Activated T-helper 1 cell treated with Interleukin-2 at 50 U/mL for 16 hours (primary cell): Measurements from ENCODE around the gene GCH1.
"Not testable (repeated sequence)": the region's sequence is repeated elsewhere in the genome, so short reads cannot be mapped to it uniquely, and the experiment has no call there.

ENCODE experiments used
- DNase-seq: peaks from one replicate; pipeline ENCODE4 v3.0.0-alpha.2; 2020; ENCODE audit warnings: low read depth

Gene GCH1, protein sequence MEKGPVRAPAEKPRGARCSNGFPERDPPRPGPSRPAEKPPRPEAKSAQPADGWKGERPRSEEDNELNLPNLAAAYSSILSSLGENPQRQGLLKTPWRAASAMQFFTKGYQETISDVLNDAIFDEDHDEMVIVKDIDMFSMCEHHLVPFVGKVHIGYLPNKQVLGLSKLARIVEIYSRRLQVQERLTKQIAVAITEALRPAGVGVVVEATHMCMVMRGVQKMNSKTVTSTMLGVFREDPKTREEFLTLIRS

DNA sequence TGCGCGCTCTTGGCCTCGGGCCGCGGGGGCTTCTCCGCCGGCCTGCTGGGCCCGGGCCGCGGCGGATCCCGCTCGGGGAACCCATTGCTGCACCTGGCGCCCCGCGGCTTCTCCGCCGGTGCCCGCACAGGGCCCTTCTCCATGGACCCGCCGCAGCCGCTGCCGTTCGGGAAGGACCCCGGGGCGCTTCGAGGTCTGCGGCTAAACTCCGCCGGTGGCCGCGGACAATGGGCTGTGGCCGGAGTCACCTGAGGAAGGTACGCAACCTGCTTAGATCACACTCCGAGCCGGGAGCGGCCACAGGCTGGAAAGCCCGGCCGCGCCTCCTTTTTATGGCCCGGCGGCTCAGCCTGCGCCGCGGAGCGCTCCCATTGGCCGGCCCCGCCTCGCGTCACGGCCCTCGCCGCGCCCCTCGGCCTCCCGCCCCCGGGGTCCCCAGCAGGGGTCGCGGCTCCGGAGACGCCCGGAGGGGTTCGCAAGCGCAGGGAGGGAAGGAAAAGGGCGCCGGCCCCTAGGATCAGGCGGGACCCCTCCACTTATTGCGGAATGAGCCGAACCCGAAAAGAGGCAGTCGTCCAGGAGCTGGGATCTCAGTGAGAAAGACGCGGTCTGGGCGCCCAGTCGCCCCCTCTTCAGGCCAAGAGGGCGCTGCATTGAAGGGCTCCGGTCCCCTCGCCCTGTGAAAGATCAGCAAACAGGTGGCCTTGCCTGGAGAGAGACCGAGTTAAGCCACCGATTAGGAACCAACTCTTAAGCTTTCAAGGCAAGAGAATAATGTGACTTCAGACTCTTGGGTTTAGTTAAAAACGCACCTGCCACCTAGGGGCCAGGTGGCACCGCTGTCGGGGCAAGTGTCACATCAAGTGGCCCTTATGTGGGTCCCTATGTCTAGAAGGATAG, at the start of gene GCH1:
TSS of gene GCH1 (minus strand) at position 306 of the 900 bp plus-strand sequence. CDS start at position 143, 163 bp downstream.
- DNase-seq, result peak; percentile 65

DNA sequence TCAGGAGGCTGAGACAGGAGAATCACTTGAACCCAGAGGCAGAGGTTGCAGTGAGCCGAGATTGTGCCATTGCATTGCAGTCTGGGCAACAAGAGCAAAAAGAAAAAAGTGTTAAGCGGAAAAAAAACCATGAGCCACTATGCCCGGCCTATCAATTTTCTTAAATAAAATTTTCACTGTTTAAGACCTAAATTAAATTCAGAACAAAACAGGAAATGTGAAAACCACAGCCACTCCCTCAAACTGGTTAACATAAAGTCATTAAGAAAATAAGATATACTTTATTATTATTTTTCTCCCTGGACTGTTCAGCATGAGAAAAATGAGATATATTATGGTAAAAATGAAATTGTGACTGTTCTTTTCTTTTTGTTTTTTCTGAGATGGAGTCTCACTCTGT, 44.6 kb upstream of the GCH1 start:
- no peak for DNase-seq

DNA sequence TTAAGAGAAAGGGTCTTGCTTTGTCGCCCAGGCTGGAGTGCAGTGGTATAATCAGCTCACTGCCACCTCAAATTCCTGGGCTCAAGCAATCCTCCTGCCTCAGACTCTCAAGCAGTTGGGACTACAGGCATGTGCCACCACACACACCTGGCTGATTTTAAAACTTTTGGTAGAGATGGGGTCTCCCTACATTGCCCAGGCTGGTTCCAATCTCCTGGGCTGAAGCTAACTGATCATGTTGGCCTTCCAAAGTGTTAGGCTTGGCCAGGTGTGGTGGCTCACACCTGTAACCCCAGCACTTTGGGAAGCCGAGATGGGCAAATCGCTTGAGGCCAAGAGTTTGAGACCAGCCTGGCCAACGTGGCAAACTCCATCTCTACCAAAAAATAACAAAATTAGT, 43.9 kb upstream of the GCH1 start:
- DNase-seq, result no peak

DNA sequence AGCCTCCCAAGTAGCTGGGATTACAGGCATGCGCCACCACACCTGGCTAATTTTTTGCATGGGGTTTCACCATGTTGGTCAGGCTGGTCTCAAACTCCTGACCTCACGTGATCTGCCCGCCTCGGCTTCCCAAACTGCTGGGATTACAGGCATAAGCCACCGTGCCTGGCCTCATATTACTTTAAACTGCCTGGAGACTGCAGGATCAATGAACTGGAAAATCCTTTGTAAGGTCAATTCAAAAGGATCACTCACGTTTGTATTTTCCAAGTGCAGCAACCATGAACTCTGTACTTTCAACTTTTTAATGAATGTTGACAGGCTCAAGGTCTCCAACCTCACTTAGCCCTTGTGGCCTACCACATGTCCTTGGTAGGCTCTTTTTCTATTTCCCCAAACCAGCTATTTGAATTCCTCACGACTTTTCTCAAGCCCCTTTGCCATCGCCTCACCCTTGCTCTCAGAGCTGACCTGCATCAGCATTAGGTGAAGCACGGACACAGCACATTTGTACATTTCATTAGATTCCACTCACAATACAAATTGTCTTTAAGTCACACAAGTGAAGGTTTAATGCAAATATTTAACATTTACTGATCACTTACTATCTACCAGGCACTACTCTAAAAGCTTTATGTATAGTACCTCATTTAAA, 42.2 kb upstream of the GCH1 start:
- DNase-seq, result no peak

DNA sequence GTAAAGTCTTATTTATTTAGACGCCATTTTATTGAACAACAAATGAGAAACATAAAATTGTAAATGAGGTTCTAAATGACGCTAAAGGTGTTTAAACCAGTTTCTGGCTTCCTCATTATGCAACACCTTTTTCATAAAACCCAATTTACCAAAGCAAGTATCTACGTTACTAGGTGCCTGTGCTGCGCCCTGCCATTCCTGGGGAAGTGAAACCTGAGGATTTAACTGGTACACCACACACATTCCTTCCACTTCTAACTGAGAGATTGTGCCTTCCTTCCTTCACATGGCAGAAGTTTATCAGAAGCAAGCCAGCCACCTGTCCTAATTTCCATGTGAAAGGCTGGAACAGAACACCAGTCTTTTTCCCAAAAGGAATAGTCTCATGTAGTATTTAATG, 40.3 kb upstream of the GCH1 start:
- DNase-seq, result no peak

DNA sequence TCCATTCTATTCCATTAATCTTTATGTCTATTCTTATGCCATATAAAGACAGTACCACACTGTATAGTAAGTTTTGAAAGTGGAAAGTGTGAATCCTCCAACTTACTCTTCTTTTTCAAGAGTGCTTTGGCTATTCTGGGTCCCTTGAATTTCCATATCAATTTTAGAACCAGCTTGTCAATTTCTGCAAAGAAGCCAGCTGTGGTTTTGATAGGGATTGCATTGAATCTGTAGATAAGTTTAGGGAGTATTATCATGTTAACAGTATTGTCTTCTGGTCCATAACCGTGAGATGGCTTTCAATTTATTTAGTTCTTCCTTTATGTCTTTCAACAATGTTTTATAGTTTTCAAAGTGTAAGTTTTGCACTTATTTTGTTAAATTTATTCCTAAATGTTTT, 34.2 kb upstream of the GCH1 start:
- DNase-seq, result no peak

DNA sequence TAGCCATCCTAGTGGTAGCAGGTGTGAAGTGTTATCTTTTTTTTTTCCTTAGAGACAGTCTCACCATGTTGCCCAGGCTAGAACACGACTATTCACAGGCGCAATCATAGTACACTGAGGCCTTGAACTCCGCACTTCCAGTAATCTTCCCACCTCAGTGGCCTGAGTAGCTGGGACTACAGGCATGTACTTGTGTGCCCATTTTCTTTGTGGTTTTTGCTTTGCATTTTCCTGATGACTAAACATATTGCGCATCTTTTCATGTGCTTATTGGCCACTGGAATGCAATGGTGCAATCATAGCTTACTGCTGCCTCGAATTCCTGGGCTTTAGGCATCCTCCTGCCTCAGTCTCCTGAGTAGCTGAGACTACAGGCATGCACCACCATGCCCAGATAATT, 33.3 kb upstream of the GCH1 start:
- DNase-seq, result no peak

DNA sequence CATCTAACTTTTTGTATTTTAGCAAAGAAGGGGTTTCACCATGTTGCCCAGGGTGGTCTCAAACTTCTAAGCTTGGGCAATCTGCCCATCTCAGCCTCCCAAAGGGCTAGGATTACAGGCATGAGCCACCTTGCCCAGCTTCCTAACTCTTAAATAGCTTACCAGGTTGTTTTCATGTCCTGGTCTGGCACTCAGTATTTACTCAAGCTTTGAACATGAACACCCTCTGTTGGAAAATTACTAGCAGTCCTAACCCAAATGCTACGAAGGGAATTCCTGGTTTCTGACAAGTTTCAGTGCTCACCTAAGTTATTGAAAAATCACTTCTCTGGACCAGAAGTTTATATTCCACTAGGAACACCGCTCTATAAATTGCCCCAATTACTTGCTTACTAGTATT, 32.5 kb upstream of the GCH1 start:
- no peak for DNase-seq

DNA sequence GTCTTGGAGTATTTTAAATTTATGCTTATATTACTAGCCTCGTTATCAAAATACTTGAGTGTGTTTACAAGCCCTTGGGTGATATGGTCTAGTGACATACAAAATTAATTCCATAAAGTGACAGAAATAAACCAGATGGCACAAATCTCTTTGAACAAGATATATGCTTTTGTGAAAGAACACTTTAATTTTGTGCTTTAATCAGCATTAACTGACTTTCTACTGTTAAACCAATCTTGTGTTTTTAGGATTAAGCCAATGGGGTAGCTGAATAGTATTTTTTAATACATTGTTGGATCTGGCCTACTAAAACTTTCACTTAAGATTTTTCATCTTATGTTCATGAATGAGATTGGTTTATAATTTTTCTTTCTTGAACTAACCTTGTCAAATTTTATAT, 30.4 kb upstream of the GCH1 start:
- no peak for DNase-seq

DNA sequence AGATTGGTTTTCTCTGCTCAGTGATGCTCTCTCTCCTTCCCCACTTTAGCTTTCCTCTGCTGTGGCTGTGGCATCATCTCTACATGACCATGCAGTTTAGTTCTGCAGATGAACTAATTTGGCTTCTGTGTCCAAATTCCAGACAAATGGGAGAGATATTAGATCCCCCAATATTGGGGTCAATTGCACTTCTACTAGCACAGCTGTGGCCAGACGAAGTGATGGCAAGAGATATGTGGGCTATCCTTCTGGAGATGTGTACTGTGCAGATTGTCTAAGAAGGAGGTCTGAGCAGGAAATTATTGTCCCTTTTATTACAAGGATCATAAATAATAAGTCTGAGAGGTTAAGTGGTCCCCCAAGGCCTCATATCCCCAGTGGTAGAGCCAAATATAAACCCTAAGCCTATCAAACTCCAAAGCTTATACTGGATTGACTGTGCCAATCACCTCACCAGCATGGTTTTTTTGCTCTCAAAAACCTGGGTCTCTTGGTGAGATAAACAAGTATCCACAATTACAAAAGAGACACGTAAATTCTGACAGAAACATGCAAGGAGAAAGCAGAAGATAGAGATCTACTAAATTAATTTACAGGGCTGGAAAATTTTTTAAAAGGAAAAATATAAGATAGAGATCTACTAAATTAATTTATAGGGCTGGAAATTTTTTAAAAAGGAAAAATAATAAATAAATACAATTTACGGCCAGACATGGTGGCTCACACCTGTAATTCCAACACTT, 29.1 kb upstream of the GCH1 start:
- DNase-seq, result no peak

DNA sequence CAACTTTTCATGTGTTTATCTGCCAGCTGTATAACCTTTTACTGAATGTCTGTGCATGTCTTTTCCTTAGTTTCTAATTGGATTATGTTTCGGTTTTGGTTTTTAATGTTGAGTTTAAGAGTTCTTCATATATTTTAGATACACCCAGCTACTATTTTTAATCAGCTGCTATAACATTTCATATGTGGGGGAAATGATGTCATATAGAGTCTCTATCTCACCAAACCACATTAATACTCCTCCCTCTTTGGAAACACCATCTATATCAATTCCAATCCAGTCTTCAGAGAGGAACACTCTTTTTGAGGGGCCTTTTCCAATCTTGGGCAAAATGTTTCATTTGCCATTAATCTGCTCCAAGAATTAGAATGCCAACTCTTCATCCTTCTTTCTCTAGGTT, 28.5 kb upstream of the GCH1 start:
- no peak for DNase-seq

DNA sequence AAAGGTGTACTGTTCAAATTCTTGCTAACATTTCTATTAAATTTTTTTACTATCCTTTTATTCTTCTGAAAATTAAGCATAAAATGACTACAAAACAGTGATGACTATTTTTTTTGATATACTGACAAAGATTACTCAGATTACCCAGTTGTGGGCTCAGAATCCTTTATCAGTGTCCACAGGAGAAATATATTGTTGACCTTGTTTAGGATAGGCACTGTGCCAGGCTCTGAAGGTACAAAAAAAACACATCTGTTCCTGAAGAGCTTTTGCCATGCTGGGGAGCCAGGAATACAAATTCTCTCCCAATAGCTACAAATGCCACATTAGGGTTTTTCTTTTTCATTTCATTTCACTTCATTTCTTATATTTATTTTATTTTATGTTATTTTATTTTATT, 26.9 kb upstream of the GCH1 start:
- no peak for DNase-seq

DNA sequence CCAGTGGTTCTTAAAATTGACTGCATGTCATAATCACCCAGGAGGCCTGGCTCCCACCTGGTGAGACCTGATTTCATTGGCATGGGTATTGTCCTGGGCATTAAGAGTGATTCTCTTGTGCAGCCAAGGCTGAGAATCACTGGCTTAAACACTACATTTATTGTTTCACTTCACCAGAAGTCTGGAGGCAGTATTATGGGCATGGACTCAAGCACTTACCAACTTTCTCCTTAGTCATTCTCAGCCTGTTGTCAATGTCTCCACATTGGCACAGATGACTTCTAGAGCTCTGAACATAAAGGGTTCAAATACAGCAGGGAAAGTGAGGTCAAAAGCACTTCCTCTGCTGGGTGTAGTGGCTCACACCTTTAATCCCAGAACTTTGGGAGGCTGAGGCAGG, 25.6 kb upstream of the GCH1 start:
- DNase-seq, result no peak

DNA sequence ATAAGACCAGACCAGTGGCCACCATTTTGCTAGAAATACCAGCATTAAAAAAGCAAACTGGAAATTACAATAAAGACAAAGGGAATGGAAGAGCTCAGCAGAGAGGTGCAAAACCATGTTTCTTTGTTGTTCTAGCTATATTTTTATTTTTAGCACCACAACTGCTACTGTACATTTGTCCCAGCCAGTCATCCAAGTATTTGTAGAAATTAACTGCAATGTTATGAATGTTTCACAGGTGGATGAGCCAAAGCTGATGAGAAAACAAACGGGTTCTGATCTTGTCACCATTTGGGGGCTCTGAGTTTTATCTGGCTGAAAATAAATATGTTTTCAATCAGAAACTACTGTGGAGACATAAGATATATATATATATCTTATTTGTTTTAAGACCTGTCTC, 24.9 kb upstream of the GCH1 start:
- DNase-seq, result no peak

DNA sequence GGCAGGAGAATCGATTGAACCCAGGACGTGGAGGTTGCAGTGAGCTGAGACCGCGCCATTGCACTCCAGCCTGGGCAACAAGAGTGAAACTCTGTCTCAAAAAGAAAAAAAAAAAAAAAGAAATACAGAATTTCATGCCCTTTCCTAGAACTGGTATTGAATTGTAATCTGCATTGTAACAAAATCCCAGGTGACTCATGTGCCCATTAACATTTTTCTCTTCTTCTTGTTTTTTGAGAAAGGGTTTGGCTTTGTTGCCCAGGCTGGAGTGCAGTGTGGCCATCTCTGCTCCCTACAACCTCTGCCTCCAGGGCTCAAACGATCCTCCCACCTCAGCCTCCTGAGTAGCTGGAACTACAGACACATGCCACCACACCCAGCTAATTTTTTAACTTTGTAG, 23.9 kb upstream of the GCH1 start:
- not testable (repeated sequence) for DNase-seq

DNA sequence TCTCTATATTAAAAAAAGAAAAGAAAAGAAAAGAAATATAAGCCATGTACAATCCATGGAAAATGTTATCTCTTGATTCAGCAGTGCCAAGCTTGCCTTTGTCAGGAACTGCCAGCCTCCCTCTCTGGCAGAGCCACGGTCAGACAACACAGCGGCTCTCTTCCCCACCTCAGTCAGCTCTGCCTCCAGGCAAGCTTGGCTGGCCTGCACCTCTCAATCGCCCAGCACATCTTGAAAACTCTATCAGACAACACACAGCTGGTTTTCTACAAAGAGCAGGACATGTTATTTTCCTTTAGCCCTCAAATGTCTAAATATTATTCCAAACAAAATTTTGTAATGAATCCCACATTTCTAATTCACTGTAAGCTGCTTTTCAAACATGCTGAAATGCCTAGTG, 20.0 kb upstream of the GCH1 start:
- no peak for DNase-seq

DNA sequence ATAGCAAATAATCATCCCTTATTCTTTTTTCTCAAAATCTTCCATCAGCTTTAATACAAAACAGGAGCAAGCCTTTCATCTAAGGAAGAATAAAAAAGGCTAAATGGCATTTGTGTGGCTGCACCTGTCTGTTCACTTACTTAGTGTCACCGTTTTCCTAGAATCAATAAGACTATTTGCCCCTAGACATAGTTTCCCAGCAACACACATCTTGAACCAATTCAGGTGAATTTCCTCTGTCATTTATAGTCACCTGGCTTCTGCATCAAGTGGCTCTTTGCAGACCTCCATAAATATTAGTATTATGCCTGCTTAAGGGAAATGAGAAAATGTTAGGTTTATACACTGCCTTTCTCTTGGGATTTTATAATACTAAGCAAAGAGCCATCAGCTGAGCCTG, 17.4 kb upstream of the GCH1 start:
- DNase-seq, result no peak

DNA sequence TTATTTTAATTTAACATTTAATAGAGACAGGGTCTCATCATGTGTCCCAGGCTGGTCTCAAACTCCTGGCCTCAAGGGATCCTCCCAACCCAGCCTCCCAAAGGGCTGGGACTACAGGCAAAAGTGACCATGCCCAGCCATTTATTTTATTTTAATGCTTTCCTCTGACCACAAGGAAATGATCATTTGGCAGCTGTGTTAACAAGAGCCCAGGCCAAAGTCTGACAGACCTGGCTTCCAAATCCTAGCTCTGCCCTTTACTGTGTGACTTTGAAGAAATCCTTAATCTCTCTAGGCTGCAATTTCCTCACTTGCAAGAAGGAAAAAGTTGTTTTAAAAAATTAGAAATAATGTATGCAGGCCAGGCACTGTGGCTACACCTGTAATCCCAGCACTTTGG, 16.7 kb upstream of the GCH1 start:
- no peak for DNase-seq

DNA sequence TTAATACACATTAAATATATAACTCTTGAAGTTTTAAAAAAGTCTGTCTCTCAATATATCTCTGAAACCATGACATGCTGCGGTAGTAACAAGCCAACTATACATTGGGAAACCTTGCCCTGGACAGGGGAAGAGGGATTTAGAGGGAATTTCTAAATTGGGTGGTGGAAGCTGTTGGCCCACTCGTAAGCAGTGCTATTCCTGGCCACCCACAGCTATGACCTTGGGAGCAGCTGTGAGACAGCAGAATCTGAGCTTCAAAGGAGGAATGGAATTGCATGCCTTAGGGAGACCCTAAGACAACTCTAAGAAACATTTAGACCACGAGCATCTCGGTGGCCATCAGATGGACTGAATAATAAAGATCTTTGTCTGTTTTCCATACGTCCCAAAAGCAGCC, 15.8 kb upstream of the GCH1 start:
- DNase-seq, result no peak

DNA sequence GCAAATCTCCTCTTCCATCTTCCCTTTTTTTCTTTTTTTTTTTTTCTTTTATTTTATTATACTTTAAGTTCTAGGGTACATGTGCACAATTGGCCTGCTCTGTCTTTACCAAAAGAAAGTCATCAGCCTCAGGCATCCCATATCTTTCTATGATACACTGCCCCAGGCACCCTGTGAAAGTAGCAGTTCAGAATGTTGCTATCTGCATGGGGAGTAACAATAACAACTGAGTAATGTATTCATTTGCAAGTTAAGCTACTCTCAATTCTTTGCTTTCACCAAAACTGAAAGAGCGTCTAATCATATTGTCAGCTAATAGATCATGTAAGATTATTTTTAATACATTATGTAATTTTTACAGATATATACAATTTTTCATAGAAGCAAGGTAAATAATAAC, 13.5 kb upstream of the GCH1 start:
- DNase-seq, result no peak

DNA sequence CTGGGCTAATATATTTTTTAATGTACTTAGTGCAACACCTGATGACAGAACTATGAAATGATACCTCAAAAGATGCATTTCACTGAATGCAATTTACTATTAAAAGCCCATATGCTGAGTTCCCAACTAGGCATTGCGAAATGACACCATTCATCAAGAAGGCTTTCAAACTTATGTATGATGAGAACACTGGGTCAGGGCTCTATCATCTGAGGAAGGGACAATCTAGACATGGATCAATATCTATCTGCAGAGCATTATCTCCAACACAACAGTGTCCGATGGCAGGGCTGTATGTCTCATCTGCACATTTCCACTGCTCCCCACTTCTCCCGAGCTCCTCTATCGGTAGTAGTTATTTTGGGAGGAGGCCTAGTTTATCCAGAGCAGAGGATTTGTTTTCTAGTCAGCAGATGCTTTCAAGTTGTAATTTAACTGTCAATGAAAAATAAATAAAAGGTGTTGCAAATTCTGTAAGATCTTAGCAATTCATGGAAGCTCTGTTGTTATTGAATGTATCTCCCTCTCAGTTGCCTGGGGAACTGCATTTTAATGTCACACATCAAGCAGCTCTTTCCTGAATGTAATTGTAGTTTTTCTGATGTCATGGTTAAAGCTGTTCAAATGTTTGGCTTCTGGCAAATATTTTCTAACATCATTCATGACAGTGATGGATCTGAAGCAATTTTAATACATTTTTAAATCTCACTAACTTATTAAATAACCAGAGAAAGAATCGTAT, 7.4 kb upstream of the GCH1 start:
- DNase-seq, result no peak

DNA sequence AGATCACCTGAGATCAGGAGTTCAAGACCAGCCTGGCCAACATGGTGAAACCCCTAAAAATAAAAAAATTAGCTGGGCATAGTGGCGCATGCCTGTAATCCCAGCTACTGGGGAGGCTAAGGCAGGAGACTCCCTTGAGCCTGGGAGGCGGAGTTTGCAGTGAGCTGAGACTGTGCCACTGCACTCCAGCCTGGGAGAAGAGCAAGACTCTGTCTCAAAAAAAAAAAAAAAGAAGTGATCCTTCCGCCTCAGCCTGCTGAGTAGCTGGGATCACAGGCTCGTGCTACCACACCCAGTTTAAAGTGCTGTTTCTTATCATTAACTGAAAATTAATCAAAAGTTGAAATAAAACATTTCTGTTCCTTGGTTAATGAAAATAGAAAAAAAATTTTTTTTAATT, 6.3 kb upstream of the GCH1 start:
- not testable (repeated sequence) for DNase-seq
